ENCODE measurements around the gene CHAD. TPM values are rescaled to one million over a fixed set of nuclear protein-coding genes. Genes with fewer than 3 reads are reported as not detected.
A peak's percentile ranks its signal among the peaks of the same experiment; 100 is the strongest.

Gene CHAD
- total RNA-seq, 1 donor from 2014 or later: 0.42 TPM

- no peak for ATAC-seq (ENCODE audit: low read depth)
- Mint-ChIP-seq H3K4me3 (no peak overlapping the region), H3K9me3 (no peaks in the 10 kb centered on the region), H3K27me3 (no peaks in the 10 kb centered on the region), H3K27ac (no peak overlapping the region), H3K4me1 (peaks cover 15% of the 10 kb centered on the region), H3K36me3 (ENCODE audit: low read depth) (peaks cover 50% of the 10 kb centered on the region)
- intact Hi-C loops (cut with micrococcal nuclease): no loop called here
- no peak for DNase-seq
- no peak for TF ChIP-seq CTCF (IDR thresholded peaks at IDR 0.05)
- CTCF ChIA-PET: interaction anchor here (0.8 to 3.1 kb wide), 3 partner anchors 18 to 86 kb away, joined by 4 to 11 read pairs (median 5); partner anchors contain the start of gene LRRC59
- POLR2A ChIA-PET: no interaction called here
These were observed 14.6 kb upstream of the CHAD start for GRCh38 chr17:50483266-50483665.

- no peak for TF ChIP-seq CTCF (IDR thresholded peaks at IDR 0.05)
- intact Hi-C loops (cut with micrococcal nuclease): loop anchor here (1.0 kb wide), 2 partner anchors 19 to 59 kb away; no protein-coding TSS in a partner anchor
- Mint-ChIP-seq H3K4me1 (peaks cover 19% of the 10 kb centered on the region), H3K36me3 (ENCODE audit: low read depth) (peaks cover 50% of the 10 kb centered on the region), H3K27me3 (no peaks in the 10 kb centered on the region), H3K4me3 (no peak overlapping the region), H3K27ac (no peak overlapping the region), H3K9me3 (no peaks in the 10 kb centered on the region)
- ChIA-PET POLR2A (no interaction called here), CTCF (interaction anchor here (0.8 to 3.1 kb wide), 3 partner anchors 19 to 143 kb away, joined by 3 to 11 read pairs (median 6); no protein-coding TSS in a partner anchor)
- DNase-seq (peak; percentile 64), ATAC-seq (ENCODE audit: low read depth) (no peak)
These were observed 13.8 kb upstream of the CHAD start for GRCh38 chr17:50482516-50482915.

GRCh38 chr17:50482110-50482509, 13.4 kb upstream of the CHAD start:
- Mint-ChIP-seq H3K4me3 (no peak overlapping the region), H3K9me3 (no peaks in the 10 kb centered on the region), H3K27me3 (no peaks in the 10 kb centered on the region), H3K36me3 (ENCODE audit: low read depth) (peaks cover 48% of the 10 kb centered on the region), H3K27ac (no peak overlapping the region), H3K4me1 (peaks cover 19% of the 10 kb centered on the region)
- intact Hi-C loops (cut with micrococcal nuclease): loop anchor here (1.0 kb wide), 2 partner anchors 19 to 59 kb away; no protein-coding TSS in a partner anchor
- DNase-seq (no peak), ATAC-seq (ENCODE audit: low read depth) (no peak)
- POLR2A ChIA-PET: no interaction called here
- CTCF ChIA-PET: interaction anchor here (0.8 to 3.1 kb wide), 3 partner anchors 19 to 144 kb away, joined by 3 to 11 read pairs (median 6); no protein-coding TSS in a partner anchor
- TF ChIP-seq CTCF (IDR thresholded peaks at IDR 0.05): no peak

GRCh38 chr17:50481648-50482047, 13.0 kb upstream of the CHAD start:
- peaks cover 47% of the 10 kb centered on the region for H3K36me3 Mint-ChIP-seq (ENCODE audit: low read depth)
- no peaks in the 10 kb centered on the region for H3K9me3 Mint-ChIP-seq
- H3K4me3 Mint-ChIP-seq: no peak overlapping the region
- ChIA-PET POLR2A (no interaction called here), CTCF (interaction anchor here (0.8 to 3.1 kb wide), 3 partner anchors 20 to 144 kb away, joined by 3 to 11 read pairs (median 6); no protein-coding TSS in a partner anchor)
- peaks cover 19% of the 10 kb centered on the region for H3K4me1 Mint-ChIP-seq
- no peak for TF ChIP-seq CTCF (IDR thresholded peaks at IDR 0.05)
- DNase-seq: no peak
- no peak for ATAC-seq (ENCODE audit: low read depth)
- no peak overlapping the region for H3K27ac Mint-ChIP-seq
- no peaks in the 10 kb centered on the region for H3K27me3 Mint-ChIP-seq
- intact Hi-C loops (cut with micrococcal nuclease): loop anchor here (1.0 kb wide), 2 partner anchors 20 to 60 kb away; no protein-coding TSS in a partner anchor

- DNase-seq (no peak), ATAC-seq (ENCODE audit: low read depth) (no peak)
- CTCF ChIA-PET: interaction anchor here (0.7 to 1.1 kb wide), 2 partner anchors 119 to 213 kb away, joined by 3 to 6 read pairs; no protein-coding TSS in a partner anchor
- Mint-ChIP-seq H3K36me3 (ENCODE audit: low read depth) (peaks cover 45% of the 10 kb centered on the region), H3K4me3 (no peak overlapping the region), H3K9me3 (no peaks in the 10 kb centered on the region), H3K27ac (no peak overlapping the region), H3K27me3 (peaks cover 3% of the 10 kb centered on the region), H3K4me1 (peaks cover 19% of the 10 kb centered on the region)
- intact Hi-C loops (cut with micrococcal nuclease): no loop called here
- no peak for TF ChIP-seq CTCF (IDR thresholded peaks at IDR 0.05)
- POLR2A ChIA-PET: no interaction called here
These were observed 12.3 kb upstream of the CHAD start for GRCh38 chr17:50480854-50481490.
